GM23248 (cell line): Measurements from ENCODE around the gene LCN9.

Source experiments
- EZH2 ChIP-seq: fragments of 200-600 bp; sonication (generic); IDR thresholded peaks from 2 replicates; pipeline ENCODE4 v1.6.1; 2018; ENCODE audit warnings: antibody characterized with exemption, mild to moderate bottlenecking; ENCODE audit not compliant: insufficient read depth, poor library complexity, severe bottlenecking
- EZH2phosphoT487 ChIP-seq: fragments of 200-600 bp; sonication (generic); IDR thresholded peaks from 2 replicates; pipeline ENCODE4 v1.6.1; 2018; ENCODE audit warnings: antibody characterized with exemption, moderate library complexity, mild to moderate bottlenecking, low read depth; ENCODE audit not compliant: insufficient read depth

DNA sequence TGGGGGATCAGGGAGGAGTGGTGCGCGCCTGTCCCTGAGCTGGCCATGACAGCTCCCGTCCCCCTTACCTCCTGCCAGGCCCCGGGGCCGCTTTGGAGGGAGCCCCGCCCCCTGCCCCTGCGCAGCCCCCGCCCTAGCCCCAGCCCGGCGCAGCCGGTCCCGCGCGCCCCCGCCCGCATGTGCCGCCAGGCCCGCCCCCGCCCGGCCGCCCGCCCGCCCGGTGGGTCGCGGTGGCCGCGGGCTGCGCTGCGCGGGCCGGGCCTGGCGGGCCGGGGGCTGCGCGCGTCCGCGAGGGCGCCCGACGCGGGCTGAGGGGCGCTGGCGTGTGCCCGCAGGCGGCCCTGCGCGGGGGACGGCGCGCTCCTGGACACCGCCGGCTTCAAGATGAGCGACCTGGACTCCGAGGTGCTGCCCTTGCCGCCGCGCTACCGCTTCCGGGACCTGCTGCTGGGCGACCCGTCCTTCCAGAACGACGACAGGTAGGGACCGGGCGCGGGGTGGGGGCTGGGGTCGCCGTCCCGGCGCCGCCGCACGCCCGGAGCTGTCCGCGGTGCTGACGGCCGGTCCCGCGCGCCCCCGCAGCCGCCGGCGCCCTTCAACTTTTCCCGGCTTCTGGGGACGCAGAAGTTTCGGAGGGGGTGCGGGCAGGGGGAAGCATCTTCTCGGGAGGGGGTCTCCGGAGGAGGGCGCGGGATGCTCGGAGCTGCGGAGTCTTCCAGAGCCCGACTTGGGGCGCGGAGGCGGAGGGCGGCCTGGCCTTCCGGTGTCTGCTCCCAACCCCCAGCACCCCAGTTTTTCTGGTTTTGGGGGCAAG lies 51.3 kb downstream of the LCN9 start:
- TF ChIP-seq EZH2phosphoT487 (no peak), EZH2 (no peak)
